ENCODE measurements around the gene NAT8. TPM values are rescaled to one million over a fixed set of nuclear protein-coding genes. Genes with fewer than 3 reads are reported as not detected.
"Not testable (repeated sequence)": the region's sequence is repeated elsewhere in the genome, so short reads cannot be mapped to it uniquely, and the experiment has no call there.

NAT8 gene
- total RNA-seq, 4 donors from 2014 or later: not detected

- H3K27me3 ChIP-seq, H3K27ac ChIP-seq, H3K4me3 ChIP-seq, H3K36me3 ChIP-seq, H3K9me3 ChIP-seq, H3K4me1 ChIP-seq: not testable (repeated sequence)
- DNase-seq (ENCODE audit: low spot score in 2 of 2): peak in 1 of 2 donors; percentile 23
- 16 to 19% methylated on average over 5 of the region's 5 CpGs for WGBS, 2 donors
- TF ChIP-seq, protein P1, sequence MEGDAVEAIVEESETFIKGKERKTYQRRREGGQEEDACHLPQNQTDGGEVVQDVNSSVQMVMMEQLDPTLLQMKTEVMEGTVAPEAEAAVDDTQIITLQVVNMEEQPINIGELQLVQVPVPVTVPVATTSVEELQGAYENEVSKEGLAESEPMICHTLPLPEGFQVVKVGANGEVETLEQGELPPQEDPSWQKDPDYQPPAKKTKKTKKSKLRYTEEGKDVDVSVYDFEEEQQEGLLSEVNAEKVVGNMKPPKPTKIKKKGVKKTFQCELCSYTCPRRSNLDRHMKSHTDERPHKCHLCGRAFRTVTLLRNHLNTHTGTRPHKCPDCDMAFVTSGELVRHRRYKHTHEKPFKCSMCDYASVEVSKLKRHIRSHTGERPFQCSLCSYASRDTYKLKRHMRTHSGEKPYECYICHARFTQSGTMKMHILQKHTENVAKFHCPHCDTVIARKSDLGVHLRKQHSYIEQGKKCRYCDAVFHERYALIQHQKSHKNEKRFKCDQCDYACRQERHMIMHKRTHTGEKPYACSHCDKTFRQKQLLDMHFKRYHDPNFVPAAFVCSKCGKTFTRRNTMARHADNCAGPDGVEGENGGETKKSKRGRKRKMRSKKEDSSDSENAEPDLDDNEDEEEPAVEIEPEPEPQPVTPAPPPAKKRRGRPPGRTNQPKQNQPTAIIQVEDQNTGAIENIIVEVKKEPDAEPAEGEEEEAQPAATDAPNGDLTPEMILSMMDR (IDR thresholded peaks at IDR 0.05): peak in 2 of 5 experiments; percentile 11 to 28
Observed at GRCh38 chr2:73679951-73680571, 37.8 kb upstream of the NAT8 start.

GRCh38 chr2:73679237-73679636 is 37.0 kb upstream of the NAT8 start:
- H3K9me3 ChIP-seq; H3K4me1 ChIP-seq; DNase-seq (ENCODE audit: low spot score in 2 of 2); H3K27me3 ChIP-seq; H3K27ac ChIP-seq; H3K36me3 ChIP-seq; H3K4me3 ChIP-seq: not testable (repeated sequence)
- WGBS, 2 donors: 67 to 79% methylated on average over 2 of the region's 2 CpGs

GRCh38 chr2:73678008-73678407 is 35.8 kb upstream of the NAT8 start:
- H3K4me1 ChIP-seq; H3K9me3 ChIP-seq; H3K27ac ChIP-seq; H3K27me3 ChIP-seq; H3K4me3 ChIP-seq; H3K36me3 ChIP-seq; DNase-seq (ENCODE audit: low spot score in 2 of 2): not testable (repeated sequence)
- 57 to 60% methylated on average over 2 of the region's 2 CpGs for whole genome bisulfite sequencing, 2 donors

GRCh38 chr2:73676211-73676610 is 34.0 kb upstream of the NAT8 start:
- not testable (repeated sequence) for H3K27ac ChIP-seq; H3K36me3 ChIP-seq; H3K9me3 ChIP-seq; H3K27me3 ChIP-seq; DNase-seq (ENCODE audit: low spot score in 2 of 2); H3K4me3 ChIP-seq; H3K4me1 ChIP-seq
- 59 to 64% methylated on average over 6 of the region's 6 CpGs for WGBS, 2 donors

- H3K4me1 ChIP-seq; DNase-seq (ENCODE audit: low spot score in 2 of 2); H3K9me3 ChIP-seq; H3K27ac ChIP-seq; H3K4me3 ChIP-seq; H3K36me3 ChIP-seq; H3K27me3 ChIP-seq: not testable (repeated sequence)
- 34 to 37% methylated on average over 1 of the region's 1 CpG for WGBS, 2 donors
Observed at GRCh38 chr2:73674696-73675157, 32.5 kb upstream of the NAT8 start.

DNA sequence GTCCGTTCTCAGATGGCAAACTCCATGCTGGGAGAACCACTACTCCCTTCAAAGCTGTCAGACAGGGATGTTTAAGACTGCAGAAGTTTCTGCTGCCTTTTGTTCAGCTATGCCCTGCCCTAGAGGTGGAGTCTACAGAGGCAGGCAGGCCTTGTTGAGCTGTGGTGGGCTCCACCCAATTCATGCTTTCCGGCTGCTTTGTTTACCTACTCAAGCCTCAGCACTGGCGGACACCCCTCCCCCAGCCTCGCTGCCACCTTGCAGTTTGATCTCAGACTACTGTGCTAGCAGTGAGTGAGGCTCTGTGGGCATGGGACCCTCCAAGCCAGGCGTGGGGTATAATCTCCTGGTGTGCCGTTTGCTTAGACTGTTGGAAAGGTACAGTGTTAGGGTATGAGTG is 27.8 kb upstream of the NAT8 start:
- 91 to 94% methylated on average over 6 of the region's 6 CpGs for WGBS, 2 donors
- not testable (repeated sequence) for H3K4me3 ChIP-seq; H3K4me1 ChIP-seq; H3K9me3 ChIP-seq; H3K36me3 ChIP-seq; DNase-seq (ENCODE audit: low spot score in 2 of 2); H3K27me3 ChIP-seq; H3K27ac ChIP-seq

- H3K27me3 ChIP-seq; H3K9me3 ChIP-seq; H3K27ac ChIP-seq; H3K36me3 ChIP-seq; H3K4me1 ChIP-seq; DNase-seq (ENCODE audit: low spot score in 2 of 2); H3K4me3 ChIP-seq: not testable (repeated sequence)
- WGBS, 2 donors: 96 to 97% methylated on average over 3 of the region's 3 CpGs
Observed at GRCh38 chr2:73667239-73667638, 25.0 kb upstream of the NAT8 start.

- TF ChIP-seq EP300 (IDR thresholded peaks at IDR 0.05): no peak
- TF ChIP-seq POLR2A (IDR thresholded peaks at IDR 0.05): no peak
- TF ChIP-seq, protein P1 (IDR thresholded peaks at IDR 0.05): no peak
- 67 to 74% methylated on average over 2 of the region's 2 CpGs for WGBS, 2 donors
- Histone ChIP-seq H3K27ac (no peak overlapping the region), H3K4me1 (no peaks in the 10 kb centered on the region), H3K9me3 (peaks cover 0 to under 1% (median 0%) of the 10 kb centered on the region in 4 donors), H3K27me3 (no peaks in the 10 kb centered on the region), H3K4me3 (no peak overlapping the region), H3K36me3 (no peaks in the 10 kb centered on the region)
- no peak for DNase-seq (ENCODE audit: low spot score in 2 of 2)
Observed at GRCh38 chr2:73654175-73654574, 12.0 kb upstream of the NAT8 start.

Measured in tibial nerve (tissue), 4 donors.